Inflammatory macrophage treated with lipopolysaccharide for 4 hours (primary cell): ENCODE measurements around the gene KCNG2.

Experiments
- DNase-seq: peaks from one replicate; pipeline ENCODE4 v3.0.0-alpha.2; 2020

KCNG2 gene

GRCh38 chr18:79889569-79889968, 91.8 kb downstream of the KCNG2 start:
- no peak for DNase-seq

DNA sequence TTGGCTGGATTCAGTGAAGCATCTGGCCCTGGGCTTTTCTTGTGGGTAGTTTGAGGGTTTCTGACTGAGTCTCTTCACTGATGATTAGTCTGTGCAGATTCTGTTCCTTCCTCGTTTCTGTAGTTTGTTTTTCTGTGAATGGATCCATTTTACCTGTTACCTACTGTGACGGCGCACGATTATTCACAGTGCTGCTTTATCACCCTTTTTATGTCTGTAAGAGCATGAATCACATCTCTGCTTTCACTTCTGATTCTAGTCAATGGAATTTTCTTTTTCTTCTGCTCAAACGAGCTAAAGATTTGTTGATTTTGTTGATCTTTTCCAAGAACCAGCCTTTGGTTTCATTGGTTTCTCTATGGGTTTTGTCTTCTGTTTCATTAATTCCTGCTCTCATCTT, 92.9 kb downstream of the KCNG2 start:
- DNase-seq: no peak

DNA sequence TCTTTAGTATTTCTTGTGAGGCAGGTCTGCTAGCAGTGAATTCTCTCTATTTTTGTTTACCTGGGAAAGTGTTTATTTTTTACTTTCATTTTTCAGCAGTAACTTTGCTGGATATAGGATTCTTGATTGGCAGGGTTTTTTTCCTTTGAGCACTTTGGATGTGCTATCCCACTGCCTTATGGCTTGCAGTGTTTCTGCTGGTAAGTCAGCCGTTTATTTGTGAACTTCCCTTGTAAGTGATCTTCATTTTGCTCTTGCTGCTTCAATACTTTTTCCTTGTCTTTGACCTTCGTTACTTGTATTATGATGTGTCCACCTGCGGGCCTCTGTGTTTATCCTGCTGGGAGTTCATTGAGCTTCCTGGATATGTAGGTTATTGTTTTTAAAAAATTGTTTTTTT, 99.0 kb downstream of the KCNG2 start:
- no peak for DNase-seq

- DNase-seq: no peak
Observed at GRCh38 chr18:79897940-79898625, 100.3 kb downstream of the KCNG2 start.

DNA sequence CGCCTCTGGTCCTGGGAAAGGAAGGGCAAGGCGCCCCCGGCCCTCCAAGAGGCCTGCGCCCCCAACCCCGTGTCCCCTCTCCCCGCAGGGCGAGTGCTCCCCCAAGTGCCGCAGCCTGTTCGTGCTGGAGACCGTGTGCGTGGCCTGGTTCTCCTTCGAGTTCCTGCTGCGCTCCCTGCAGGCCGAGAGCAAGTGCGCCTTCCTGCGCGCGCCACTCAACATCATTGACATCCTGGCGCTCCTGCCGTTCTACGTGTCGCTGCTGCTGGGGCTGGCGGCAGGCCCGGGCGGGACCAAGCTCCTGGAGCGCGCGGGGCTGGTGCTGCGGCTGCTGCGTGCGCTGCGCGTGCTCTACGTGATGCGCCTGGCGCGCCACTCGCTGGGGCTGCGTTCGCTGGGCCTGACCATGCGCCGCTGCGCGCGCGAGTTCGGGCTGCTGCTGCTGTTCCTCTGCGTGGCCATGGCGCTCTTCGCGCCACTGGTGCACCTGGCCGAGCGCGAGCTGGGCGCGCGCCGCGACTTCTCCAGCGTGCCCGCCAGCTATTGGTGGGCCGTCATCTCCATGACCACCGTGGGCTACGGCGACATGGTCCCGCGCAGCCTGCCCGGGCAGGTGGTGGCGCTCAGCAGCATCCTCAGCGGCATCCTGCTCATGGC, 101.3 kb downstream of the KCNG2 start:
- DNase-seq: no peak

DNA sequence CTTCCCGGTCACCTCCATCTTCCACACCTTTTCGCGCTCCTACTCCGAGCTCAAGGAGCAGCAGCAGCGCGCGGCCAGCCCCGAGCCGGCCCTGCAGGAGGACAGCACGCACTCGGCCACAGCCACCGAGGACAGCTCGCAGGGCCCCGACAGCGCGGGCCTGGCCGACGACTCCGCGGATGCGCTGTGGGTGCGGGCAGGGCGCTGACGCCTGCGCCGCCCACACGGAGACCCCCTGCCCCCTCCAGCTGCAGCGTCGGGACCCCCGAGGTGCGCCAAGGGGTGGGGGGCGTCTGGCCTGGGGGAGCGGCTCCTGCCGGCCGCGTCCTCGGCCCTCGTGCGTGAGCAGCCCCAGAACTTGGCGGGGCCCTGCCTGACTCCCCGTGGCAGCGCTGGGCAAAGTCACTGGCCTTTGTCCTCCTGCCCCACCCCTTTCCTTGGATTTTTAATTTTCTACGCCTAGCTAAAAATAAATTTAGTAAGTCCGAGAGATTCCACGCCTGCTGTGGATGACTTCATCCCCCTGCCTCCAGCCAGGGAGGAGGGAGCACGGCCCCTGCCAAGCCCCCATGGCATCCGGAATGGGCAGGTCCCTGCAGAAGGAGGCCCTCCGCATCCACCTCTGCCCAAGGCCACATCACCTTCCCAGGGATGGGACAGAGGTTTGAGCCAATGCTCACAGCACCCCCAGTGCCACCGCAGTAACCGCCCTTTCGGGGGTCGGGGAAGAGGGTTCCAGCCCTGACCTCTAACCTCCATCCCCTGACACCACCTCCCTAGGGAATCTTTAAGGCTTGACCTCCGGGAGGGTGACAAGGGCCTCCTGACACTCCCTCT, 102.1 kb downstream of the KCNG2 start:
- DNase-seq: no peak

GRCh38 chr18:79900610-79901570, 103.2 kb downstream of the KCNG2 start:
- DNase-seq: no peak

- DNase-seq: no peak
Observed at GRCh38 chr18:79901665-79902064, 103.9 kb downstream of the KCNG2 start.

GRCh38 chr18:79902075-79902474, 104.3 kb downstream of the KCNG2 start:
- no peak for DNase-seq

- DNase-seq: no peak
Observed at GRCh38 chr18:79902640-79903039, 104.9 kb downstream of the KCNG2 start.

- no peak for DNase-seq
Observed at GRCh38 chr18:79903071-79903635, 105.4 kb downstream of the KCNG2 start.

GRCh38 chr18:79903787-79904356, 106.1 kb downstream of the KCNG2 start:
- DNase-seq: no peak

DNA sequence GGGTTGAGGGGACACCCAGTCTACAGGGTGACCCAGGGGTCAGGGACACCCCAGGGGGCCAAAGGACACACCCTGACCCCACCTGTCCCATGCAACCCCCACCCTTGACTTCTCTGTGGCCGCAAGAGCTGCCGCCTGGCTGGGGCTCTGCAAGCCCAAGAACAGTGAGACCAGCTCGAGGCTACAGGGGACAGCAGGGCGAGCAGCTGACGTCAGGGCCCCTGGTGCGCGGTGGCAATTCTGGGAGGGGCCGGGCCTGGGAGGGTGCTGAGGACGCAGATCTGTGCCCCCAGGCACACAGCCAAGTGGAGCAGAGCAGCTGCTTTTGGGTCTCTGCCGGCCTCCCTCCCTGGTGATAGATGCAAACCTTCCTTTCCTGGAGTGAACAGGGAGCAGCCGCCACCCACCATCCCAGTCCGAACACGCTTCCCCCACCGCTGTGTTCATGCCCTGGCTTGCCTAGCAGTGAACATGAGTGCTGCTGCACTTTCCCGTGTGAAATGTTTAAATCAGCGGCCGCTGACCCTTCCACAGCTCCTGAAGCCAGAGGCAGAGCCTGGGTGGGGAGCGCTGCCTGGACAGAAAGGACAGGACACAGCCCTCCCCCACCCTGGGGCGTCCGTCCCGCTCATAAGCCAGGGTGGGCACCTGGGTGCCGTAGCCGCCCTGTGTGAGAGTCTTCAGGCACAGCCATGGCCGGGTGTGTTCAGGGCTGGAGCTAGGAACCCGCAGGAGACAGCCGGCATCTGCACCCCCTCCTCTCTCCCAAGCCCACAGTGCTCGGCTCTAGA, 106.8 kb downstream of the KCNG2 start:
- no peak for DNase-seq

- DNase-seq: peak; percentile 13
Observed at GRCh38 chr18:79905389-79905911, 107.7 kb downstream of the KCNG2 start.

- DNase-seq: no peak
Observed at GRCh38 chr18:79905993-79906392, 108.3 kb downstream of the KCNG2 start.

- DNase-seq: no peak
Observed at GRCh38 chr18:79906706-79907105, 109.0 kb downstream of the KCNG2 start.

DNA sequence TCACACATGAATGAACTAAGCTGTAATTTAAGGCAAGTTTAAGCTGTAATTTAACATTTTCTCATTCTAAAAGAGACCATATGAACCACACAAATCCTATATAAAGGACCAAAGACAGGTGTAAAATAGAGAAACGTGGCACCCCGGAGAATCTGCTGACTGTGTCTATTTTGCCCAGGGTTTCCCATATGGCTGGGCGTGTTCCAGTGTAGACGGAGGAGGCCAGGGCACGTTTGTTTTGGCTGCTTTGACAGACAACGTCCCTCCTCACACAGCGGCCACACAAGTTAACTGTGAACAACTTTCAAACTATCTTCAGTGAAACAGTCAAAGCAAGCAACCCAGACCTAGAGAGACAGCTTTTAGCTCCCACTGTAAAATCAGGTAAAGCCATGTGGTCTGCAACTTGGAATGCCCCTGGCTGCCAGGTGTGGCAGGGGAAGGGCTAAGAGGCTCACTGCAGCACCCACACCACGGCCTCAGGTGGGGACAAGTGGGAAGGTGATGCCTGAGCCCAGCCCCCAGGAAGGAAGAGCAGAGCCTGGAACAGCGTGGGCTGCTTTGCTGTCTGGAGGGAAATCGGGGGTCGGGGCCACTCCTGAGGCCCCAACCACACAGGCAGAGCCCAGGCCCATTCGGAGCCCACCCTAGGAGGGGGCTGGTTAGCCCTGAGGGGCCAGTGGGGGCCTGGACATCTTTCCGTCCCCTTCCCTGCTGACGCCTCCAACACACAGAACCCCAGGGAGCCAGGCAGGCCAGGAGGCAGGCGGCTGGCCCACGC, 113.0 kb downstream of the KCNG2 start:
- DNase-seq: no peak

DNA sequence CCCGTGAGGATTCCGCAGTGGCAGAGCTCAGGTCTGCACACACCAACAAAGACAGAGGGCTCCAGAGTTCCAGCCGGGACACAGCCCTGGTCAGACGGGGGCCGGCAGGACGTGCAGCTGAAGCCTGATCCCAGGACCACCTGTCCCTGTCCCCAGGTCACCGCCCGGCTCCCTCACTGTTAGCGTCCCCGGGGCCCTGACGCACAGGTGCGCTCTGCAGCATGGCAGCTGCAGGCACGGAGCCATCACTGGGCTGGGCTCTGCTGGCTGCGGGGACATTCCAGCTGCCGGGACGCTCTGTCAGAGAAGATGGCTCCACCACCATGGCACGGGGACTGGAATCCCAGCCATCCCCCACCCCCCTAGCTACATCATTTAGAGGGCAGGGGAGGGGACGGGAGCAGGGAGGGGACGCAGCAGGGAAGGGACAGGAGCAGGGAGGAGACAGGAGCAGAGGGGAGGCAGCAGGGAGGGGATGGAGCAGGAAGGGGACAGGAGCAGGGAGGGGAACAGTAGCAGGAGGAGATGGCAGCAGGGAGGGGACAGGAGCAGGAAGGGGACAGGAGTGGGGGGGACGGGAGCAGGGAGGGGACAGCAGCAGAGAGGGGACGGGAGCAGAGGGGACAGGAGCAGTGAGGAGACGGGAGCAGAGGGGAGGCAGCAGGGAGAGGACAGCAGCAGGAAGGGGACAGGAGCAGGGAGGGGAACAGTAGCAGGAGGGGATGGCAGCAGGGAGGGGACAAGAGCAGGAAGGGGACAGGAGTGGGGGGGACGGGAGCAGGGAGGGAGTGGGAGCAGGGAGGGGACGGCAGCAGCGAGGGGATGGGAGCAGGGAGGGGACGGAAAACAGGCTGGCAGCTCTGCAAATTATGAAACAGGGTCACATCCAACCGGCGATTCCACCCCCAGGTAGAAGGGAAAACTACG, 113.9 kb downstream of the KCNG2 start:
- DNase-seq: no peak
